Activated T-helper 1 cell treated with anti-CD3 and anti-CD28 coated beads, Interleukin-12 subunit alpha, Interleukin-12 subunit beta, Interleukin-2, Interleukin-4 antibody, amounts not matched to agents 30 ng/mL and 10 ng/mL and 1 ng/mL, durations not matched to agents 14 hours and 24 hours and 36 hours (primary cell): Measurements from ENCODE around the gene PALD1. TPM values are rescaled to one million over a fixed set of nuclear protein-coding genes. Genes with fewer than 3 reads are reported as not detected.
A peak's percentile ranks its signal among the peaks of the same experiment; 100 is the strongest.
"Not testable (repeated sequence)": the region's sequence is repeated elsewhere in the genome, so short reads cannot be mapped to it uniquely, and the experiment has no call there.

Experiments used
- DNase-seq: peaks from one replicate; pipeline ENCODE4 v3.0.0; 2021; ENCODE audit warnings: low spot score
- H3K27ac Mint-ChIP-seq: one replicate; pipeline ENCODE4 v1.8.0; 2021; ENCODE audit warnings: mild to moderate bottlenecking, mixed read lengths
- H3K27me3 Mint-ChIP-seq: one replicate; pipeline ENCODE4 v1.8.0; 2022; ENCODE audit warnings: mild to moderate bottlenecking, moderate library complexity, mixed read lengths; ENCODE audit not compliant: insufficient read depth
- H3K36me3 Mint-ChIP-seq: one replicate; pipeline ENCODE4 v1.8.0; 2021; ENCODE audit warnings: low read depth, mixed read lengths
- H3K4me1 Mint-ChIP-seq: one replicate; pipeline ENCODE4 v1.8.0; 2021; ENCODE audit warnings: low read depth, mixed read lengths
- H3K4me3 Mint-ChIP-seq: one replicate; pipeline ENCODE4 v1.8.0; 2021; ENCODE audit warnings: mild to moderate bottlenecking, moderate library complexity, mixed read lengths
- H3K9me3 Mint-ChIP-seq: one replicate; pipeline ENCODE4 v1.8.0; 2021; ENCODE audit warnings: mixed read lengths
- intact Hi-C: fragments of 100-400 bp; cut with micrococcal nuclease; formaldehyde crosslinking; loops from one replicate; pipeline ENCODE4 v1.15.1; 2024
- total RNA-seq: library from RNA; stranded (reverse); gene quantifications from 2 replicates; pipeline ENCODE4 v1.2.3, GENCODE V29; 2022

Gene PALD1
- total RNA-seq, 1 donor from 2014 or later, result 0.88 TPM

DNA sequence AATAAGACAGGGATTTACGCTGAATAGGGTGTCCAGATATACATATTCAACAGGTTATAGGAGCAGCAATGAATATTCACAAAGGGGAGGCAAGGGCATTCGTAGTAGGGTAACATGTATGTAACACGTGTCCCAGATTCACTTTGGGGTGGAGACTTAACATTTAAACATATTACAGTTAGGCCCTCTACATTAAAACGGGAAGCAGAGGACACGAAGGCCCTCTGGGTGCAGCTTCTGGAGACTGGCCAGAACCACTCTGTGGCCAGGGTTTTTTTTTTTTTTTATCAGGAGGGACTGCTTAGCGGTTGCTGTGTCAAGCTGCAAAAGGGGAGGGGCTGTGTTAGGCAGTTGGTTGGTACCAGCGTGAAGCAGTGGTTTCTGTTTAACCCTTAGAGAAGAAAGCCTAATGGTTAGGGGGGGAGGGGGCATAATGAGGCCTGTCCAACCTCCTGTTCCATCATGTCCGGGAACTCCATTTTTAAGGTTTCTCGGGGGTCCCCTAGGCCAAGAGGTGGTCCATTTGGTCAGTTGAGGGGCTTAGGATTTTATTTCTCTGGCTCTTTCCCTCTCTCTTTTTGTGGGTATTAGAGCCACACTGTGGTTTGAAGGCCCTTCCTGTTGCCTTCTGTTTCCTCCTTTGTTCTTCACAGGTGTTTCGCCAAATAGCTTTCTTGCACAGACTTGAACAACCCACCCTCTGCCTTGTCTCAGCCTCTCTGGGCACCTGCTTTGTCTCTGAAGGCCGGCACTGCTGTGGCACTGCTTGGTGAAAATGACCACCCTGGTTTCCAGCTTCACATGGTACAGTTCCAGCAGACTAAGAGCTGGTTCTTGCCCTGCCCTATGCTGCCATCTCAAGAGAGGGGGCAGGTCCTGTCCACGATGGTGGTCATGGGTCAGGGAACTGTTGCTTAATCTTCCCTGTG lies 97.6 kb downstream of the PALD1 start:
- no peak for DNase-seq
- Mint-ChIP-seq H3K9me3 (no peaks in the 10 kb centered on the region), H3K27me3 (peaks cover 6% of the 10 kb centered on the region), H3K4me1 (peaks cover 49% of the 10 kb centered on the region), H3K4me3 (no peak overlapping the region), H3K36me3 (peaks cover 2% of the 10 kb centered on the region), H3K27ac (peak overlapping the region; percentile 76)
- intact Hi-C loops, result loop anchor here (5.0 to 10.0 kb wide), 3 partner anchors 256 to 429 kb away; partner anchors contain the start of genes PPA1 and TYSND1

DNA sequence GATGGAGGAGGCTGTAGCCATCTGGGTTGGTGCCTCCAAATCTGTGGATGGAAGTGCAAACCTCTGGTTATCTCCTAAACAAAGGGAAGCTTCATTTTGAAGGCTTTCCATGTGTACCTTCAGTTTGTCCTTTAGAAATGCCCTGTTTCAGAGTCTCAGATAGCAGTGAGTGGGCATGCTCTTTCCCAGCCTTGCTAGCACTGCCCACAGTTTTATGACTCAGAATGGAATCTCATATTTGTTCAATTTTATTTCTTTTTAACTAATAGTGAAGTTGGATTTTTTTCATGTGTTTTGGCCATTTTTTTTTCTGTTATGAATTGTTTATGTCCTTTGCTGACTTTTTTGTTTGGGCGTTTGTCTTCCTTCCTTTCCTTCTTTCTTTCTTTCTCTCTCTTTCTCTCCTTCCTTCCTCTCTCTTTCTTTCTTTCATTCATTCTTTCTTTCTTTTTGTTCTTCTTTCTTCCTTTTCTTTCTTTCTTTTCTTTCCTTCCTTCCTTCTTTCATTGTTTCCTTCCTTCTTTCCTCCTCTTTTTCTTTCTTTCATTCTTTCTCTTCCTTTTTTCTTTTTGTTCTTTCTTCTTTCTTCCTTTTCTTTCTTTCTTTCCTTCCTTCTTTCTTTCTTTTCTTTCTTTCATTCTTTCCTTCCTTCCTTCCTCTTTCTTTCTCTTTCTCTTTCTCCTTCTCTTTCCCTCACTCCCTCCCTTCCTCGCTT lies 98.4 kb downstream of the PALD1 start:
- peak overlapping the region; percentile 52 for H3K4me3 Mint-ChIP-seq
- intact Hi-C loops, result loop anchor here (5.0 to 10.0 kb wide), 3 partner anchors 255 to 430 kb away; partner anchors contain the start of genes PPA1 and TYSND1

DNA sequence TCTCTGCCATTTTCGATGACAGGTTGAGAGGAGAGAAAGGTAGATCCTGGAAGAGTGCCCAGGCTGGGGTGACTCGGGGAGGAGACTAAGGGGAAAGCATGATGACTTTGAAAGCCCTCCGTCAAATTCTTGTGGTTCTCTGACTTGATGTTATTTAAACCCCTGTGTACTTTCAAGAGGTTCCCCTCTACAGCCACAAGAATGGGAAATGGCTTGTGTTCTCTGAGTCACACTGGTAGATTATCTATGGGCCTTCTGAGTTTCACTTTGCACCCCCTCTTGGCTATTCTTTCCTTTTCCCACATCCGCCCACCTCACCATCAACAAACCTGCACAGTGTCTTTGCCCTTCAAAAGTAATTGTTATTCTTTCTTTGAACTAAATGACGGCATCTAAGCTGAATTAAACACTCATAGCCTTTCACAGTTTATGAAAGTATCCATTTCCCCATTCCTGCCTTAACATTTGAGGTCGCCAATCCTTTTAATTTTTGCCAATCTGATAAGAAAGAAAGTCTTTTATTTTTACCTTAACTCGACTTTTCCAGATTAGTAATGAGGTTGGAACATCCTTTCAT lies 99.9 kb downstream of the PALD1 start:
- H3K27ac Mint-ChIP-seq, result peak overlapping the region; percentile 88
- H3K36me3 Mint-ChIP-seq, result peaks cover 2% of the 10 kb centered on the region
- no peaks in the 10 kb centered on the region for H3K9me3 Mint-ChIP-seq
- intact Hi-C loops, result loop anchor here (1.0 to 10.0 kb wide), 10 partner anchors 9 to 1518 kb away; partner anchors contain the start of genes PPA1, PRF1 and TYSND1
- H3K4me3 Mint-ChIP-seq, result peak overlapping the region; percentile 52
- peak; percentile 65 for DNase-seq
- H3K4me1 Mint-ChIP-seq, result peaks cover 49% of the 10 kb centered on the region
- H3K27me3 Mint-ChIP-seq, result peaks cover 5% of the 10 kb centered on the region

More for the DNA sequence above, 98.4 kb downstream of the PALD1 start:
- H3K27ac Mint-ChIP-seq, result peak overlapping the region; percentile 76
- H3K36me3 Mint-ChIP-seq, result peaks cover 2% of the 10 kb centered on the region
- peaks cover 49% of the 10 kb centered on the region for H3K4me1 Mint-ChIP-seq
- H3K9me3 Mint-ChIP-seq, result no peaks in the 10 kb centered on the region
- no peaks in the 10 kb centered on the region for H3K27me3 Mint-ChIP-seq
- DNase-seq, result no peak

DNA sequence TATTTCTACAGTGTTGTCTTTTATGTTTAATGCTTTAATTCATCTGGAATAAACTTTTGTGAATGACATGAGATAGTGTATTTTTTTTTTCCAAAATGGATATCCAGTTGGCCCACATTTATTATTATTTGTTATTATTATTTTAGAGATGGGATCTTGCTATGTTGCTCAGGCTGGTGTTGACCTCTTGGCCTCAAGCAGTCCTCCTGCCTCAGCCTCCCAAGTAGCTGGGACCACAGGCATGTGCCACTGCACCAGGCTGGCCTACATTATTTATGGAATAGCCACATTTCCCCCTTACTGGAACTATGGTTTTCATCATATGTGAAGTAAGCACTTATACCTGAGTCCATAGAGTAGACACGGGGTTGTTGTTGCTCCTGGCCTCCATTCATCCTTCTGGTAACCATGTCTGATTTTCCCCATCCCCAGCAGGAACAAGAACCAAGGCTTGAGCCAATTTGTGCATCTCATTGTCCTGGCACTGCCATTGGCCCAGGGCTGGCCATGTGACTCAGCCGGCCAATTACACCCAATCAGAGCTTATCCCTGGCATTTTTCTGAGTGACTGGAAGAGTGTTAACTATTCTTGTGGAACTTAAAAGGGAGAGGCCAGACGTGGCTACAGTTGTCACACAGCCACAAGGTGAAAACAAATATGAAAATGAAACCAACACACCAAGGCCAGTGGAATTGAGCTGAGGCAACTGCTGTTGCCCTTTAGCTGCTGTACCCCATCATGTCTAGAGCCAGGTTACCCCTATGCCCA lies 100.9 kb downstream of the PALD1 start:
- H3K36me3 Mint-ChIP-seq, result peaks cover 2% of the 10 kb centered on the region
- H3K27ac Mint-ChIP-seq, result peak overlapping the region; percentile 88
- H3K9me3 Mint-ChIP-seq, result no peaks in the 10 kb centered on the region
- intact Hi-C loops, result loop anchor here (1.0 to 10.0 kb wide), 7 partner anchors 15 to 1517 kb away; partner anchors contain the start of genes PPA1 and TYSND1
- peaks cover 49% of the 10 kb centered on the region for H3K4me1 Mint-ChIP-seq
- H3K4me3 Mint-ChIP-seq, result peak overlapping the region; percentile 61
- peaks cover 5% of the 10 kb centered on the region for H3K27me3 Mint-ChIP-seq
- DNase-seq, result peak; percentile 29

DNA sequence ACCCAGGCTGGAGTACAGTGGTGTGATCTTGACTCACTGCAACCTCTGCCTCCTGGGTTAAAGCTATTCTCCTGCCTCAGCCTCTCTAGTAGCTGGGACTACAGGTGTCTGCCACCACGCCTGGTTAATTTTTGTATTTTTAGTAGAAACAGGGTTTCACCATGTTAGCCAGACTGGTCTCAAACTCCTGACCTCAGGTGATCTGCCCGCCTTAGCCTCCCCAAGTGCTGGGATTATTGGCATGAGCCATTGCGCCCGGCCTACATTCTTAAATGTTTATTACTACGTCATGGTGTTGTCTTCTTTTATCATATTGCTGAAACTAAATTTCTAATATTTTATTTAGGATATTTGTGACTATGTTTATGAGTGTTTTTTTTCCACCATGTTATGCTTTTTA lies 102.6 kb downstream of the PALD1 start:
- intact Hi-C loops, H3K27ac Mint-ChIP-seq, DNase-seq, H3K9me3 Mint-ChIP-seq, H3K27me3 Mint-ChIP-seq, H3K36me3 Mint-ChIP-seq, H3K4me3 Mint-ChIP-seq: not testable (repeated sequence)
- H3K4me1 Mint-ChIP-seq, result peaks cover 42% of the 10 kb centered on the region

DNA sequence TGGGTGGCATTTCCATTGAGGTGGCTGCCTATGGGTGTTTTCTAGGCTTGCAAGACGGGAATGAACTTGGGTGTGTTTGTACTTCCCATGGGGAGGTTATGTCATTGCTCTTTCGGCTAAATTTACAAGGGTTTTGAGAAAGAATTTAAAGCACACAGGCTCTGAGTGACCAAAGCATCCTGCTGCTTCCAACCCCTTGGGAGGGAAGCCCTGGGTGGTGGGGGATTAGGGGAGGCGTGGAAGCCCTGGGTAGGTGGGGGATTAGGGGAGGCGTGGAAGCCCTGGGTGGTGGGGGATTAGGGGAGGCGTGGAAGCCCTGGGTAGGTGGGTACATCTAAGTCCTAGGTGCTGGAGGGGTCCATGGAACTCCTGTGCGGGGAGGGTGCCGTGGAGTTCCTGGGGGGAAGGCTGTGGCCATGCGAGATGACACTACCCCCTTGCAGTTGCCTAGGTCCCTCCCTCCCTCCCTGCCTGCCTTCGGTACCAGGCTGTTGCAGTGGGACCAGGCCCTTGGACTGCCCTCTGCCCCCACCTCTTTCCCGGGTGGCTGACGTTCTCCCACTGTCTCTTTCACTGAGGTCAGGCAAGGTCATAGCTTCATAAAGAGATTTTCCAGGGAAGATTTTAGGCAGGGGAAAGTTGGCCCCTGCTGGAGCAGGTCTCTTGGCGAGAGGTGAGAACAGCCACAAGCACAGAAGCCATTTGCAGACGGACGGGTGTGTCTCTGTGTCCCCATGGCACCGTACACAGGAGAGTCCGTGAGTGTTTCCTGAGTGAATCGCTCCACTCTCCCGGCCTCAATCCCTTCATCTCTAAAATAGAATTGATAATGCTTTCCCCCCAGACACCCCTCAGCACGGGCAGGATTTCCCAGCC lies 104.5 kb downstream of the PALD1 start:
- H3K4me1 Mint-ChIP-seq, result peaks cover 37% of the 10 kb centered on the region
- no peak overlapping the region for H3K27ac Mint-ChIP-seq
- H3K9me3 Mint-ChIP-seq, result no peaks in the 10 kb centered on the region
- intact Hi-C loops, result no loop called here
- H3K36me3 Mint-ChIP-seq, result peaks cover 2% of the 10 kb centered on the region
- no peak for DNase-seq
- H3K27me3 Mint-ChIP-seq, result peaks cover 5% of the 10 kb centered on the region
- no peak overlapping the region for H3K4me3 Mint-ChIP-seq

DNA sequence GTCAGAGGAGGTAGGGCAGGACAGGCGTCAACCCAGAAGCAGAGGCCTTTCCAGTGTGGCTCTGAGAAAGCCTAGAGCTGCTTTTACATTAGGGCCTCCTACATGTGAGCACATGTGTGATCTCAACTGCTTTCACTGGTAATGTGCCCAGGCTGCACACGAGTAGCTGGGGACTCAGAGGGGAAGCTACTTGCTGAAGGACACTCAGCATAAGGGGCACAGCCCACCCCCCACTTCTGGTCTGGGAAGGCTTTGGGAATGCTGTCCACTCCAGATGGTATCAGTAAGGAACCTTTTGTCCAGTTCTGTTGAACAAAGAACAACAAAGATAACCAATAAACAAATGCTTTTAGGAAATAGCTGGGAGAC lies 105.1 kb downstream of the PALD1 start:
- intact Hi-C loops, result no loop called here
- Mint-ChIP-seq H3K27ac (no peak overlapping the region), H3K36me3 (peaks cover 2% of the 10 kb centered on the region), H3K9me3 (no peaks in the 10 kb centered on the region), H3K4me3 (no peak overlapping the region), H3K4me1 (peaks cover 36% of the 10 kb centered on the region), H3K27me3 (peaks cover 5% of the 10 kb centered on the region)
- DNase-seq, result no peak

DNA sequence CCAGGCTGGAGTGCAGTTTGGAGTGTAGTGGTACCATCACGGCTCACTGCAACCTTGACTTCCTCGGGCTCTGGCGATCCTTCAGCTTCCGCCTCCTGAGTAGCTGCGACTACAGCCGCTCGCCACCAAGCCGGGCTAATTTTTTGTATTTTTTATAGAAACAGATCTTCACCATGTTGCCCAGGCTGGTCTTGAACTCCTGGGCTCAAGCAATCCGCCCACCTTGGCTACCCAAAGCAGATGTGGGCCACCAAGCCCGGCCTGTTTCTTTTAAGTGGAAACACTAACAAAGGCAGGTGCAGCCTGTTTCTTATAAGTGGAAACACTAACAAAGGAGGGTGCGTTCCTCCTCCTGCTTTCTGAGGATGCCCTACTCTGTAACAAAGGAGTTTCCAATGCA lies 105.8 kb downstream of the PALD1 start:
- Mint-ChIP-seq H3K4me3 (no peak overlapping the region), H3K36me3 (peaks cover 2% of the 10 kb centered on the region), H3K27ac (no peak overlapping the region), H3K4me1 (peaks cover 32% of the 10 kb centered on the region), H3K9me3 (no peaks in the 10 kb centered on the region), H3K27me3 (peaks cover 5% of the 10 kb centered on the region)
- intact Hi-C loops, result no loop called here
- no peak for DNase-seq

DNA sequence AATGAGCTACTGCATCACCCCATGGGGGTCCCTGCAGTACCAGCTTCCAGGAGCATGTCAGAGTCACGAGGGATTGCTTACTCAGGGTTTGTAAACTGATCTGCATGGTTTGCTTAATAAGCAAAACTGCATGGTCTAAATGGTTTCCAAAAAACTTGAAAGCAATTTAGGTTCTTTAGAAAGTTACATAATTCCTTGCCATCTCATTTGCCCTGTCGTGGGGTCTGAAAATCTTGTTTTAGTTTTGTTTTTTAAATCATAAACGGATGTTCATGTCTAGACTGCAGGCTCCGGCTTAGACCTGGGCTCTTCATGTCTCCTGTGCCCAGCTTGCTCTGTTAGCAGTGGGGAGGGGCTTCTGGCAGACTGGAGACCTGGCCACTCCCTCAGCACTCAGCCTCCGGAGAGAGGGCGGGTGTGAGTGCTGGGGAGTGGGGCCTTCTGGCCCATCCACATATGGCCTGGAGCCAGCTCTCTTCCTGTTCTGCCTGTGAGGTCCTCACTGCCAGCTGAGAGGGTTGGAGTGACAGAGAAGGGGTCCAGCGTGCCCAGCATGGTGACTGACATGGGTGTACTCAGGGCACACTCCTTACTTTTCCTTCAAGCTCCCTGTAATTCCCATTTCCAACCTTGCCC lies 106.5 kb downstream of the PALD1 start:
- peaks cover 5% of the 10 kb centered on the region for H3K27me3 Mint-ChIP-seq

DNA sequence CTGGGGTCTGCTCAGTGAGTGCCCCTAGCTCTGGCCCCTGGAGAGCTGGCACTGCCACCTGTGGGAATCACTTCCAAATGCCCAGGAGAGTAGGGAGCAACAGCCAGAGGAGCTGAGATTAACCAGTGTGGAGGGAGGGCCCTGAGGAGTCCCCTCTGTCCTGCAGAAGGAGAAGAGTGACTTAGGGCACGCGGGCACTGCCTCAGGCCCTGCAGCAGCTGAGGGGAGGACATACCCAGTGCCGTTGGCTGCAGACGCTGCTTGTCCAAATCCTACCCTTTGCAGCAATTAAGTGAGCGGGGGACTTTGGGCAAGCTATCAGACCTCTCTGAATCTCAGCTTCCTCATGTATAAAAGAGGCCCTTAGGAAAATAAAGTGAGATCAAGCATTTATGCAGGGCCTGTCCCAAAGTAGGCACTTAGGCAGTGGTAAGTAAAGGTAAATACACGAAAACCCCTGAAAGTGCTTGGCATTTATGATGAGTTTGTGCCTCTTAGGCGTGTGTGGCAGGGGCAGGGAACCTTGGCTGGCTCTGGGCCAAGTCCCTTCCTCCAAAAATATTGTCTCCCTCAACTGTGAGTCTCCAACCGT lies 107.1 kb downstream of the PALD1 start:
- Mint-ChIP-seq H3K27ac (no peak overlapping the region), H3K36me3 (no peaks in the 10 kb centered on the region), H3K27me3 (peaks cover 6% of the 10 kb centered on the region), H3K4me3 (no peak overlapping the region), H3K4me1 (peaks cover 22% of the 10 kb centered on the region), H3K9me3 (no peaks in the 10 kb centered on the region)
- intact Hi-C loops, result no loop called here
- DNase-seq, result no peak

More for the DNA sequence above, 106.5 kb downstream of the PALD1 start:
- H3K4me3 Mint-ChIP-seq, result no peak overlapping the region
- DNase-seq, result no peak
- H3K4me1 Mint-ChIP-seq, result peaks cover 25% of the 10 kb centered on the region
- H3K27ac Mint-ChIP-seq, result no peak overlapping the region
- H3K36me3 Mint-ChIP-seq, result no peaks in the 10 kb centered on the region
- intact Hi-C loops, result no loop called here
- H3K9me3 Mint-ChIP-seq, result no peaks in the 10 kb centered on the region

DNA sequence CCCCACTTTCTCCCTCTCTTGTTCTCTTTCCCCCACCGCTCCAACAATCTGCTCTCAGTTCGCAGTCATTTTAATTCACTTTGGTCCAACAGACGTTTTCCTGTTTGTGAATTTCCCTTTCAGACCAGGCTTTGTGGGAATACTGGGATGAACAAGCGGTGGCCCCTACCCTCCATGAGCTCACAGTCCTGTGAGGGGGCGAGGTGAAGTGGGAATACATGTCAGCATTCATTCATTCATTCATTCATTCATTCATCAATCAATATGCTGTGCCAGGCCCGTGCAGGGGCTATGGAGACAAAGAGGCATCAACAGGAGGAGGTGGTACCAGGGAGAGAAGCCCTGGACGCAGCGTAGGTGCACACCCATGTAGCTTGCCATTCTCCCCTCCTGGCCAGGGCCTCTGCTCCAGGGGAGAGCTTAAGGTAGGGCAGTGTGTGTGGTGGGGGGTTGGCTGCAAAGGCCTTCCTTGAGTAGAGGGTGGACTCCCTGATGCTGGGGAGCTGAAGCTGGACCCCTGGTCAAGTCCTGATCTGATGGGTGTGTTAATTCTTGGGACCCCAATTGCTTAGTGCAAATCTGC lies 107.9 kb downstream of the PALD1 start:
- no peaks in the 10 kb centered on the region for H3K9me3 Mint-ChIP-seq
- peaks cover 11% of the 10 kb centered on the region for H3K27me3 Mint-ChIP-seq
- H3K4me3 Mint-ChIP-seq, result no peak overlapping the region
- H3K36me3 Mint-ChIP-seq, result no peaks in the 10 kb centered on the region
- no peak for DNase-seq
- peak overlapping the region; percentile 92 for H3K27ac Mint-ChIP-seq
- intact Hi-C loops, result no loop called here
- peaks cover 22% of the 10 kb centered on the region for H3K4me1 Mint-ChIP-seq
